ENCODE results near the gene RASSF10.

The RASSF10 gene

GRCh38 chr11:12979928-12980689, 29.0 kb upstream of the RASSF10 start:
- ChIA-PET POLR2A (no interaction called here), CTCF (interaction anchor here (1.0 to 7.2 kb wide), 3 partner anchors 8 to 41 kb away, joined by 3 to 51 read pairs (median 4); no protein-coding TSS in a partner anchor)
- TF ChIP-seq CTCF (IDR thresholded peaks at IDR 0.05; ENCODE audit: control extremely low read depth, extremely low read depth, low read depth, missing control alignments), result no peak
- no peak for DNase-seq (ENCODE audit: extremely low spot score)

- POLR2A ChIA-PET, result no interaction called here
- CTCF ChIA-PET, result interaction anchor here (1.2 to 7.2 kb wide), 3 partner anchors 11 to 42 kb away, joined by 3 to 51 read pairs (median 4); no protein-coding TSS in a partner anchor
- TF ChIP-seq CTCF (IDR thresholded peaks at IDR 0.05; ENCODE audit: control extremely low read depth, extremely low read depth, low read depth, missing control alignments), result no peak
- DNase-seq (ENCODE audit: extremely low spot score), result no peak
Observed at GRCh38 chr11:12981676-12982522, 27.2 kb upstream of the RASSF10 start.

GRCh38 chr11:12983336-12983735, 25.8 kb upstream of the RASSF10 start:
- ChIA-PET CTCF (interaction anchor here (7.2 kb wide), 1 partner anchor 19 kb away, joined by 51 read pairs; no protein-coding TSS in a partner anchor), POLR2A (no interaction called here)
- DNase-seq (ENCODE audit: extremely low spot score), result no peak
- TF ChIP-seq CTCF (IDR thresholded peaks at IDR 0.05; ENCODE audit: control extremely low read depth, extremely low read depth, low read depth, missing control alignments), result no peak

GRCh38 chr11:12986194-12986898, 22.8 kb upstream of the RASSF10 start:
- CTCF ChIA-PET, result no interaction called here

GRCh38 chr11:12989428-12990161, 19.5 kb upstream of the RASSF10 start:
- ChIA-PET CTCF (no interaction called here), POLR2A (no interaction called here)
- TF ChIP-seq CTCF (IDR thresholded peaks at IDR 0.05; ENCODE audit: control extremely low read depth, extremely low read depth, low read depth, missing control alignments), result no peak
- no peak for DNase-seq (ENCODE audit: extremely low spot score)

More at GRCh38 chr11:12986194-12986898, 22.8 kb upstream of the RASSF10 start:
- no peak for TF ChIP-seq CTCF (IDR thresholded peaks at IDR 0.05; ENCODE audit: control extremely low read depth, extremely low read depth, low read depth, missing control alignments)
- DNase-seq (ENCODE audit: extremely low spot score), result no peak
- POLR2A ChIA-PET, result no interaction called here

GRCh38 chr11:12990162-12990480, 19.0 kb upstream of the RASSF10 start:
- no peak for DNase-seq (ENCODE audit: extremely low spot score)
- TF ChIP-seq CTCF (IDR thresholded peaks at IDR 0.05; ENCODE audit: control extremely low read depth, extremely low read depth, low read depth, missing control alignments), result no peak
- CTCF ChIA-PET, result no interaction called here
- POLR2A ChIA-PET, result no interaction called here

All from GM10248 (cell line).